HTR-8/SVneo (cell line): ENCODE results near the gene MEIS2.

Experiments used
- DNase-seq: peaks from one replicate; pipeline ENCODE4 v3.0.0; 2011; ENCODE audit warnings: low spot score, mixed read lengths; ENCODE audit not compliant: insufficient read length
- FAIRE-seq: peaks from 2 replicates; lab custom pipeline; 2011; peaks lifted over from hg19 to GRCh38; lab: Jason Lieb, UNC

The MEIS2 gene

GRCh38 chr15:37099319-37100108 is 835 bp downstream of the MEIS2 start:
- FAIRE-seq (no peak), DNase-seq (no peak)

- no peak for DNase-seq
- no peak for FAIRE-seq
Observed at GRCh38 chr15:37098468-37099318, 1.7 kb downstream of the MEIS2 start.

- no peak for FAIRE-seq
- DNase-seq: no peak
Observed at GRCh38 chr15:37097144-37097919, 3.0 kb downstream of the MEIS2 start.

GRCh38 chr15:37096558-37097143 is 3.7 kb downstream of the MEIS2 start:
- FAIRE-seq: no peak
- DNase-seq: no peak

GRCh38 chr15:37095770-37096557 is 4.4 kb downstream of the MEIS2 start:
- FAIRE-seq: no peak
- DNase-seq: no peak

- DNase-seq: no peak
- no peak for FAIRE-seq
Observed at GRCh38 chr15:37094915-37095711, 5.2 kb downstream of the MEIS2 start.

GRCh38 chr15:37094333-37094914 is 5.9 kb downstream of the MEIS2 start:
- no peak for FAIRE-seq
- DNase-seq: no peak

- peak; percentile 76 for FAIRE-seq
Observed at GRCh38 chr15:37093480-37094332, 6.6 kb downstream of the MEIS2 start.

GRCh38 chr15:37090543-37091175 is 9.7 kb downstream of the MEIS2 start:
- FAIRE-seq (no peak), DNase-seq (no peak)

More at GRCh38 chr15:37093480-37094332, 6.6 kb downstream of the MEIS2 start:
- no peak for DNase-seq

- DNase-seq: no peak
- no peak for FAIRE-seq
Observed at GRCh38 chr15:37088436-37088835, 11.9 kb downstream of the MEIS2 start.

GRCh38 chr15:37087131-37087588 is 13.2 kb downstream of the MEIS2 start:
- DNase-seq: no peak
- no peak for FAIRE-seq

- DNase-seq (no peak), FAIRE-seq (no peak)
Observed at GRCh38 chr15:37086521-37086920, 13.8 kb downstream of the MEIS2 start.

GRCh38 chr15:37086120-37086519 is 14.2 kb downstream of the MEIS2 start:
- no peak for FAIRE-seq
- DNase-seq: no peak

GRCh38 chr15:37084602-37085001 is 15.7 kb downstream of the MEIS2 start:
- FAIRE-seq: peak; percentile 36

GRCh38 chr15:37083610-37084009 is 16.7 kb downstream of the MEIS2 start:
- FAIRE-seq (no peak), DNase-seq (no peak)

More at GRCh38 chr15:37084602-37085001, 15.7 kb downstream of the MEIS2 start:
- no peak for DNase-seq

GRCh38 chr15:37081983-37082382 is 18.4 kb downstream of the MEIS2 start:
- FAIRE-seq (no peak), DNase-seq (no peak)
